Measurements from ENCODE around the gene ARRDC1.

The ARRDC1 gene

DNA sequence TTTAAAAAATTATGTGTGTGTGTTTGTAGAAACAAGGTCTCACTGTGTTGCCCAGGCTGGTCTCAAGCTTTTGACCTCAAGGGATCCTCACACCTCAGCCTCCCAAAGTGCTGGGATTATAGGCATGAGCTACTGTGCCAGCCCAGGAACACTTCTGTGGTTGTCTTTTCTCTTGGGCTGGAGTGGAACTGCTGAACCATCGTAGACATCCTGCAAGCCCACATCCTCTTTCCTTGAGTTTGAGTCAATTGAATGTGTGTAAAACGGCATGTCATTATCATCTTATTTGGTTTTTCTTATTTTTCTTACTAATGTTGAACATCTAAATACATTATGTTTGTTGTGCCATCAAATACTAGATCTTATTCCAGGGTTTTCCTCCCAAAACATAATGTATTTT is 53.3 kb downstream of the ARRDC1 start:
- no peaks in the 10 kb centered on the region for H3K36me3 ChIP-seq (ENCODE audit: insufficient read depth, low read length)
- no peak overlapping the region for H3K9ac ChIP-seq (ENCODE audit: insufficient read length)
- DNase-seq (ENCODE audit: low read depth, low spot score) = no peak
- H3K27ac ChIP-seq = no peak overlapping the region
- H3K9me3 ChIP-seq (ENCODE audit: low read depth, low read length) = no peaks in the 10 kb centered on the region
- no peak overlapping the region for H3K4me3 ChIP-seq
- TF ChIP-seq EZH2 (IDR thresholded peaks at IDR 0.05) (no peak), POLR2AphosphoS5 (IDR thresholded peaks at IDR 0.05; ENCODE audit: borderline replicate concordance, low read depth, low read length) (no peak), FOXP2 (optimal IDR thresholded peaks at IDR 0.05; ENCODE audit: control extremely low read depth, extremely low read length, insufficient read depth) (no peak)

DNA sequence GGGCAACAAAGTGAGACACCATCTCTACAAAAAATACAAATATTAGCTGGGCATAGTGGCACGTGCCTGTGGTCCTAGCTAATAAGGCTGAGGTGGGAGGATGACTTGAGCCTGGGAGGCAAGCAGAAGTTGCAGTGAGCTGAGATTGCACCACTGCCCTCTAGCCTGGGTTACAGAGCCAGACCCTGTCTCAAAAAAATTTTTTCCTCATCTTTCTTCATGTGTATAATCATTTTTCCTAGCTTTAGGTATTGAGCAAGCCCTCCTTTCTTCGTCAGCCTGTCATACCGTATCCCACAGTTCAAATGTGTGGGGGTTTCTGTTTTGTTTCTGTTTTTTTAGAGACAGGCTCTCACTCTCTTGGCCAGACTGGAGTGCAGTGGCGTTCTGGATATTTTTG is 54.7 kb downstream of the ARRDC1 start:
- no peak overlapping the region for H3K27ac ChIP-seq
- H3K36me3 ChIP-seq (ENCODE audit: insufficient read depth, low read length) = no peaks in the 10 kb centered on the region
- H3K9ac ChIP-seq (ENCODE audit: insufficient read length) = no peak overlapping the region
- no peaks in the 10 kb centered on the region for H3K9me3 ChIP-seq (ENCODE audit: low read depth, low read length)
- no peak for DNase-seq (ENCODE audit: low read depth, low spot score)
- H3K4me3 ChIP-seq = no peak overlapping the region
- no peak for TF ChIP-seq FOXP2 (optimal IDR thresholded peaks at IDR 0.05; ENCODE audit: control extremely low read depth, extremely low read length, insufficient read depth)
- TF ChIP-seq POLR2AphosphoS5 (IDR thresholded peaks at IDR 0.05; ENCODE audit: borderline replicate concordance, low read depth, low read length) = no peak
- TF ChIP-seq EZH2 (IDR thresholded peaks at IDR 0.05) = no peak

DNA sequence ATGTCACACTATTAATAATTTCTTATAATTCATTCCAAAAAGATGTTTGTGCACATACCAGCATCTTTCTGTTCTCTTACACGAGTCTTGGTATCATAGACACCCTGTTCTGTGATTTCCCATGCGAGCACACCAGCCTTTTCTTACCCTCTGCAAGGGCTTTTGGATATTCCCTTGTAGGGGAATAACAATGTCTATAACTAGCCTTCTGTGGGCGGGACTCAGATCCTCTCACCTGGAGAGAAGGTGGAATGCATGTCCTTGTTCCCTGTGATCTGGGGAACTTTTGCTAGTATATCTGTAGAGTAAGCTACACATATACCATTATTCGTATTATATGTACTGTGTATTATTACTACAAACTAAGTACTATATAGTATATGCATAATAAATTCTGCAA is 58.1 kb downstream of the ARRDC1 start:
- H3K4me3 ChIP-seq = no peak overlapping the region
- H3K27ac ChIP-seq = no peak overlapping the region
- H3K9me3 ChIP-seq (ENCODE audit: low read depth, low read length) = no peaks in the 10 kb centered on the region
- DNase-seq (ENCODE audit: low read depth, low spot score) = no peak
- no peak for TF ChIP-seq FOXP2 (optimal IDR thresholded peaks at IDR 0.05; ENCODE audit: control extremely low read depth, extremely low read length, insufficient read depth)
- TF ChIP-seq POLR2AphosphoS5 (IDR thresholded peaks at IDR 0.05; ENCODE audit: borderline replicate concordance, low read depth, low read length) = no peak
- no peak for TF ChIP-seq EZH2 (IDR thresholded peaks at IDR 0.05)
- H3K9ac ChIP-seq (ENCODE audit: insufficient read length) = no peak overlapping the region
- H3K36me3 ChIP-seq (ENCODE audit: insufficient read depth, low read length) = no peaks in the 10 kb centered on the region

DNA sequence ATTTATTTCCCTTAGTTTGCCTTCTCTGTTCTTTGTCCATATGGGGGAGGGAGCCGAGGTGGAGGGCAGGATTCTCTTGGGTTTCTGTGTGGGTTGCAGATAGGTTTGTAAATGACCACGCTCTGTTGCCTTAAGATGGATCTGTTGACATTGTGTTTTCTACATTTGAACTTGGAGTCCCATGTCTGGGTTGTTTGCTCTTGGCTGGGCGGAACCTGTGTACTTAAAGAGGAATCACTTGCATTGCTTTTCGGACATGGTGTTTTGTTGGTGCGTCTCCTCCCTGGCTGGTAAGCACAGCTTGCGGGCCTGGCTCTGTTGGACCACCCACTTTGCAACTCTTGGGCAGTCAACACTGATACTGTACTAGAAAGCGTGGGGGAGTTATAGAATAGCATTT is 59.2 kb downstream of the ARRDC1 start:
- Histone ChIP-seq H3K4me3 (no peak overlapping the region), H3K9ac (ENCODE audit: insufficient read length) (no peak overlapping the region), H3K27ac (no peak overlapping the region), H3K9me3 (ENCODE audit: low read depth, low read length) (no peaks in the 10 kb centered on the region), H3K36me3 (ENCODE audit: insufficient read depth, low read length) (no peaks in the 10 kb centered on the region; the same call in 1 of the 2 replicates)
- TF ChIP-seq EZH2 (IDR thresholded peaks at IDR 0.05) (no peak), FOXP2 (optimal IDR thresholded peaks at IDR 0.05; ENCODE audit: control extremely low read depth, extremely low read length, insufficient read depth) (no peak), POLR2AphosphoS5 (IDR thresholded peaks at IDR 0.05; ENCODE audit: borderline replicate concordance, low read depth, low read length) (no peak)
- DNase-seq (ENCODE audit: low read depth, low spot score) = no peak

Measured in SK-N-MC (cell line).